C1 segment of cervical spinal cord (tissue), 14 donors: ENCODE results near the gene MAST4.

Experiments used
- DNase-seq, 14 donors: peaks; one replicate each; lab custom pipeline; 2025; lab: John Stamatoyannopoulos, UW

MAST4 gene

DNA sequence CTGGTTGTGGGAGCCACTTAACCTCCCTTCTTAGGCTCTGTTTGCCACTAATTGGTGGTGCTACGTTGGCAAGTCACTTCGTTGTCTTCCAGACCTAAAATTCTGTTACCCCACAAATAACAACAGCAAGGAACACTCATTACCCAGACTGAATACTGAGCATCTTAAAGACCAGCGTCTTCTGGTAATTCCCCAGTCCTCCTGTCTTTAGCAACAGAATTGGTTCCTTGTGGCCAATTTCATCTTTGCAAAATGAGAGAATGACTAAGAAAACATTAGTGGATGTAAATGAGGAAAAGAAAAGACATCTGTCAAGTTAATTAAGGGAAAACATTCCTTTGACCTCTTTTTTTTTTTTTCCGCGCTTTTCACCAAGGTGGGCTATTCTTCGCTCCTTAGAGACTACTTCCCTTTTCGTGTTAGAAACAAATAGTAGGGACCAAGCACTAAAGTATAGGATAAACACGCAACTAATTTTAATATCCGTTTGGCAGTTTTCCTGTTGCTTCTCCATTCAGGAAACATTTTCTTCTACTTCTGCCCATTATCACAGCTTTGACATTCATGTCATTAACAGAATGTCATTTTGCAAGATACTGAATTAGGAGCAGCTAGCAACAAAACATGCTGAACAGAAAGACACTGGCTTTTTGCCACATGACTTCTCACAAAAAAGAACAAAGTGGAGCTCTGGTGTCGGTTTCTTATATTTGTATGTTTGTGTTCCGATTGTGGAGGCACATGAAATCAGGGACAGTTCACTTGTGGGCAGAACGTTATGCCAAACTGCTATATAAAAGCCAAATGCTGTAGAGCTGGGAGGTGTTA lies 446.2 kb downstream of the MAST4 start:
- no peak for DNase-seq

DNA sequence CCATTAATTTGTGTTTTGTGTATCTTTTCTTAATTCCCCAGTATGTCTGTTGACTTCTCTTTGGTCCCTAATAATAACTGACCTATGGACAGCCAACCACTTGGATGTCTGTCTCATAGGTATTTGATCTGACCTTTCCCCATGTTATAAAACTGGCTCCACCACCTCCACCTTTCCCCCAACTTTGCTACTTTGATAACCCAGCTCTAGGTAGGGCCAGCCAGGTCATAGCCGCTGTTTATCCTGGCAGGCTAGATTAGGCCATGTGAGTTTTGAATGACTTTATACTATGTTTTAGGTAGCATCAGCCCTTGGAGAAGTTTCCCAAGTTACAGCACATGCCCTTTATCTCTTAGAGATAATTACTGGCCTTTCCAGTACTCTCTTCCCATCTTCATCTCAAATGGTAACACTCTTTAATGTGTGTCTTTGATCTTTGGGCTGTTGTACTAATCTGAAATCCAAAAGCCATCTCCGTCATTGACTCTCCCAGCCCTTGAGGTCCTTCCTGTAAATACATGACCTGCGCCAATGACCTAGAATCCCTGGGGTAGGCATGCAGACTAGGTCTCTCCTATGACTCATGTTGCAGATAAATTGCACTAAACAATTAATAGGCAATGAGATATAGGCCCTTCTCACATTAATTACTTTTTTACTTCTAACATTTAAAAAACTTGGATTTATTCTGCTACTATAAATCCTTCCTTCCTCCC lies 447.8 kb downstream of the MAST4 start:
- no peak for DNase-seq

DNA sequence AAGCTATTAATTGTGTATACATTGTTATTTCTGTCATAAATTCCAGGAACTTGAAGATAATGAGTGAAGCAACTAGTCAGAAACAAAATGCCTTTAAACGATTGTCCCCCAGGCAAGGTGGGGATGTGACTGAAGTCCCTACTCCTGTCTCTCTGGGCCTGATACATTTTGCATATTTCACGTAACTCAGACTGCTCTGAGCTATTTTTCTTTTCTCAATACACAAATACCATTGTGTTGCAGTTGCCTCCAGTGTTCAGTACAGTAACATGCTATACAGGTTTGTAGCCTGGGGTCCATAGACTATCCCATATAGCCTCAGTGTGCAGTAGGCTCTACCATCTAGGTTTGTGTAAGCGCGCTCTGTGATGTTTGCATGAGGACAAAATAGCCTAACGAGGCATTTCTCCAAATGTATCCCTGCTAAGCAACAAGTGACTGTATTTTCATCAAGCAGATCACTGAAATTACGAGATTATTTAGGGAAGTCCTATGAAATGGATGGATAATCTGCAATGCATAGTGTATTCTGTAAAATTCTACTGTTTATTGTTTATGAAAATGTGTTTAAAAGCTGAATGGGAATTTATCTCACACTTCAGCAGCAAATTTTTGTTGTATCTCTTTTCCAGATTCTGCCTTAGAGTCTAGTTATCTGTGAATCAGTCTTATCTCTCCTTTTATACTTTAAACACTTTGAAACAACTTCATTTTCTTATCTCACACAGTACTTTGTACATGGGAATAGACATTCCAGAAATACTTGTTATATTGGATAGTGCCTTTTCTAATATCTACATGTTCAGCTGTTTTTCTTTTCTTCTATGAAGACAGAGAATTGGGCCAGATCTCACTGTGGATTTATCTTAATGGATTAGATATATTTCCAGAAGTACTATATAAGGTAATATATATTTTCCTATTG lies 449.9 kb downstream of the MAST4 start:
- DNase-seq = no peak

DNA sequence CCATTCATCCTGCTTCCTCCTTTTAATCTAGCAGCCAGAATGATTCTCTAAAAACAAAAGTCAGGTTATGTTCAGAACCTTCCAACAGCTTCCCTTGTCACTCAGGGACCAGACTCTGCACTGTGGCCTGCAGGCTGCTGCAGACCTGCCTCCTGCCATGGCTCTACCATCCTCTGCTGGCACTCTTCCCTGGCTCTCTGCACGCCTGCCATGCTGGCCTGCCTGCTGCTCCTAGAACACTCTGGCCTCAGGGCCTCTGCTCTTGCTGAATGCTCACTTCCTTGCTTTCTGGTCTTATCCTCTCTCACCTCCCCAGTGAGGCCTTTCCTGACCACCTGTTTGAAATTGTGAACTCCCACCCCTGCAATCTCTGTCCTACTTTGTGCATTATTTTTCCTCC lies 451.0 kb downstream of the MAST4 start:
- peak in 7 of 14 donors; percentile 9 to 77 (median 34) for DNase-seq

DNA sequence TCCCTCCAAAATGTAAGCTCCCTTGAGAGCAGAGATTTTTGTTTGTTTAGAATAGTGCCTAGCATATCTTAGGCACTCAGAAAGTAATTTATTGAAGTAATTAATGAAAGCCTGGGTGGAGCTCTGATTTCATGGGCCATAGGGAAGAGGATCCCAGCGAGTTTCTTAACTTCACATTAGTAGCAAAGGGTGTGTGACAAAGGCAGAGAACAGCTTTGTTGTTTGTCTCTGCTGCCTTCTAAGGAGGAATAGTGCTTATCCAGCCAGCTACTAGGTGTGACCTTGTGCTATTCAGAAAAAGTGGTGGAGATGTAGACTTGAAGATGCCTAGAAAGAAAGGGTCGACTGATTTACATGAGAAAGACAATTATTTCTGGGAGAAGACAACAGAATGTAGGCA lies 451.4 kb downstream of the MAST4 start:
- DNase-seq = no peak

DNA sequence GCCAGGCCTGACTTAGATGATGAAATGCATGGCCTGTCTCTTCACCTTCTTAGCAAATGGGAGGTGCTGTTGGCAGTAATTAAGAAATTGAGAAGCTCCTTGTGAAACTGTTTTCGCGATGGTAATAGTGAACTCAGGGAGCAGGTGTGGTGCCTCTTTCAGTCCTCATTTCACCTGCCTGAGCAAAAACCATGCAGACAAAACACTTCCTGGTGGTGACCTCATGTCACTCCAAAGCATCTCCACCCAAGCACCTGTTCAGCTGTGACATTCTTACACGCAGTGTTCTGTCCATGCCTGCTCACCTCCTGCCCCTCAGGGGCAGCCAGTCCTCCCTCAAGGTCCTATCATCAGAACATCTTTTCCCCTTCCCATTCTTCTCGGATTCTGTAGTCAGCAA lies 453.9 kb downstream of the MAST4 start:
- DNase-seq = no peak

DNA sequence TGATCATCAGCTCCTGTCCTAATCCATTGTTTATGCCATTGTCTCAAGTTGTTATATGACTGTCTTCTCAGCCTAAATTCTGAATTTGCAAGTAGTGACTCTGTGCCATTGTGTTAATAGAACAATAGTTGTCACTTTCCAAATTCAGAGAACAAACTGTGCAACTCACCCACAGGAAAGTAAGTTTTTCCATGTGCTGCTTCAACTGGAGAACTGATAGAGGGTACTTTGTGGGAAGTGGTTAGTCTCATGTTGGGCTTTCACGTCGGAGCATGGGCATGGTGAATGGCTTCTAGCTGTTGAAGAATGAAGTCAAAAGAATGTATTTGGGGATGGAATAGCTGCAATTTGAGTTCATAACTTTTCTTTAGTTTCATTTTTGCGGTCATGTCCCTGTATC lies 454.4 kb downstream of the MAST4 start:
- no peak for DNase-seq

DNA sequence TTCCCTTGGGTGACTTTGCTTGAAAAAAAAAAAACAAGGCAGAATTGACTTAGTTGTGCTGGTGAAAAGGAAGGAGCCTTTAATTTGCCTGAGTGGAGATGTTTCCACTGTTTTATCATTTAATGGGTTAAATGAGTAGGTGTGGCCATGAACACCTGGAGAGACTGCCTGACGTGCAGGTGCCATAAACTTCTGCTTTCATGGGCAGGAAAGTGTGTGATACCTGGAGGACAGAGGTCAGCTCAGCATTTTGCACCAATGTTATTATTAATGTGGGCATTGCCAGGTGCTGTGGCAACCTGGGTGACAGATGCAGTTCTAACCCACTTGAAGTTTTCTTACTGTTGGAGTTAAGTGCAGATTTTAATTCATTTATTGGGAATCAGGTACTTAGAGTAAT lies 455.0 kb downstream of the MAST4 start:
- no peak for DNase-seq

DNA sequence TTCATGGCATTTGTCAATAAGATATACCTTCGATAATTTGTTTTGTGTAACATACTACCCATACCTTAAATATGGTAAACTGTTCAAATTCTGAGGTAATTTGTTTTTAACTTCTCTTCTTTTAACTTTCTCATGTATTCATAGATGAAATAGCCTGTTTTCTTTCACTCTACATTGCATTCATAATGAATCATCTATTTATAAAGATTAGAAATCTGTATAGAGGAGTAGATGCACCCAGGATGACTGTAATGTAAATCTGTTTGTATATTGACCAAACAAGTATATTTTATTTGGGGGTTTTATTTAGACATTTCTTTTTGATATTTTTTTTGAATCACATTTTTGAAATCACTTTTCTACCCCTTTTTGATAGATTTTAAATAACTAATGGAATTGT lies 455.8 kb downstream of the MAST4 start:
- DNase-seq = no peak

DNA sequence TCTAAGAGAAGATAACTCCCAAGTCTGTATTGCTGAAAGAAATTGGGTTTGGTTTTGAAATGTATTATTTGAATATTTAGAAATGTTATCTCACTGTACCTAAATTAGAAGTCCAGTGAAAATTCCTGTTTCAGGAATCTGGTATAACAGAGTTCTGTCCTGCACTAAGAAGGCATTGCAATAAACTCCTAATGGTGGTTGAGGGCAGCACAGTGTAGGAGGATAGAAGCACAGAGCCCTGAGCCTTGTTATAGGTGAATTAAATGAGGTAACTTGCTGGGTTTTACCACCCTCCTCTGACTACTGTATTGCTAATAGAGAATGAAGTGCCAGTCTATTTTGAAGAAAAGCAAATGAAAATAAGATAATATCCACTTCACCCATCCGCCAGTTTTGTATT lies 457.0 kb downstream of the MAST4 start:
- no peak for DNase-seq

DNA sequence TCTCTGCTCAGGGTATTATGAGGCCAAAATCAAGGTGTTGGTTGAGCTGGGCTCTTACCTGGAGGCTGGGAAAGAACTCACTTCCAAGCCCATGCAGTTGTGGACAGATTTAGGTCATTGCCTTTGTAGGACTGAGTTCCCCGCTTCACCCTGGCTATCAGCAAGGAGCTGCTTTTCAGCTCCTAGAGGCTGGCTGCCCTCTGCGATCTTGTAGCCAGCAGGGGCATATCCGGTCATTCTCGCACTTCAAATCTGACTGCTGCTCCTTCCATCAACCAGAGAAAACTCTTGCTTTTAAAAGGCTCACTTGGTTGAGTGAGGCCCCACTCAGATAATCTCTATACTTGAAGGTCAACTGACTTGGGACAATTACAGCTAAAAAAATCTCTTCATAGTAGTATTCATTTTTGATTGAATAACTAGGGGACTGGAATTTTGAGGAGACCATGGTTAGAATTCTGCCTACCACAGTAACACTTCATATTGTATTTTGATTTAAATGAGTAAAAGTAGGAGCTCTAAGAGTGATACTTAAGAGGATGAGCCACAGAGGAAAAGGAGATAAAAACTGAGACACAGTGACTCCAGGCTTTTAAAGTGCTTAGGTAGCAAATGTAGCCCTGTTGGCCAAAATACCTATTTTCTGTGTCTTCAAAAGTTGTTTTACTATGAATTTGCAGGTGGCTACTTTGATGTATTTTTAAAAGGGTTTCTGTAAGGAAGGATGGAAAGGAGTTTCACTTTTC lies 463.0 kb downstream of the MAST4 start:
- DNase-seq = no peak

DNA sequence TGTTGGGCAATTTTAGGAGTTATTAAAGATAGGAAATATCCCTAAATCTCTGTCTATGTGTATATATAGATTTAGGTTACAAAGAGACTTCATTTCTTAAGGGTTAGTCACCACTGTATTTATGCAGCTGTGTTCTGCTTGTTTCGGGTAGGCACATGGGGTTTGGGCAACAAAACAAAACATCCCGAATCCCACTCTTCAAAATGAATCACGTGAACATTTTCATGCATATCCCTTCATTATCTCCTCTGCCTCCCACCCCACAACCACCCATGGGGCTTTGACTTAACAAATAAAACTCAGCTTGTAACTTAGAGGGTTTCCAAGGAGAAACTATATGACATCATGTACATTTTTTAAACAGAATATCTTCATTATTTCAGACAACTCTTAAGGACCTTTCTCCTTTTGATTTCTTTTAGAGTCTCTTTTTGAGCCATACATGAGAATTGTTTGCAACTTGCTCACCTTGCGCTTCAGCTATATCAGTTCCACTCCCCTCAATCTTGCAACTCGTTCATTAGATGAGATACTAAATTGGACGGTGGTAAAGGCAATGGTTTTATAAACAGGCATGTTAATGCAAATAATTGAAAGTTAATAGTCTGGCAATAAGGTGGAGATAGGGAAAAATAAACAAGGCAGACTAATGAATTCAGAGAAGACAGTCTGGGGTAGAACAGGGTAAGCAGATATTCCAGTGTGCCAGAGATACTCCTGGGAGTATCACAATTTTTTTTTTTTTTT lies 463.7 kb downstream of the MAST4 start:
- no peak for DNase-seq

DNA sequence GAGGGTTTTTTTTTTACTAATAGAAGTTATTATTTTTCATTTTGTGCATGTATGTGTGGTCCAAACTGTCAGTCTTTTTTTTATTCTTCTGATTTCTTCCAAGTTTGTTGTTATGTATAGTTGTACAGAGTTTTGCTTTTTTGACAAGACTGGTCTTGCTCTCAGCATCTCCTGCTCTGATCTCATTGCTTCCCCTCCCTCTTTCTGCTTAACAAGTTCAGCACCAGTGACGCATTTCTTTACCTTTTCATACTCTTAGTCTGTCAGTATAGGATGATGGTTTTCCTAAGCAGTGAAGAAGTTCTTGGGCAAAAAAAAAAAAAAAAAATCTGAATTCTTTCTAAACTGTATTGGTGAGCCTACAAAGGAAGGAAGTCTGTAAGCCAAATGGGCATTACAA lies 465.3 kb downstream of the MAST4 start:
- no peak for DNase-seq

DNA sequence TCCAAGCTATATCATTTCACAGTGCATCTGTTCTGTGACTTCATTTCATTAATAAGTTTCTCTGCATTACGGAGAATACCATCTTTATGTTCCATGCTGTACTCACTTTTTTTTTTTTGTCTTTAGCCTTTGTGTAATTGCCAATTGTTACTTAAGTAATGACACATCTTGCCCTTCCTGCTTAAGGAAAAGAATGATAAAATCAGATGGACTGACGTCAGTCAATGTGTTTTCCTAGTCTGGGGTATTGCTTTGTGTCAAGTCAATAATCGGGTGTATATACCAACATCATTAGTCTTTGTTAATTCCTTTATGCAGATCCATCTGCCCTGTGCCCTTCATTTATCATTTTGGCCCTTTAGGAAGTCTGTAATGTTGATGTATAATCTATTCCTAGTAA lies 466.9 kb downstream of the MAST4 start:
- DNase-seq = no peak

DNA sequence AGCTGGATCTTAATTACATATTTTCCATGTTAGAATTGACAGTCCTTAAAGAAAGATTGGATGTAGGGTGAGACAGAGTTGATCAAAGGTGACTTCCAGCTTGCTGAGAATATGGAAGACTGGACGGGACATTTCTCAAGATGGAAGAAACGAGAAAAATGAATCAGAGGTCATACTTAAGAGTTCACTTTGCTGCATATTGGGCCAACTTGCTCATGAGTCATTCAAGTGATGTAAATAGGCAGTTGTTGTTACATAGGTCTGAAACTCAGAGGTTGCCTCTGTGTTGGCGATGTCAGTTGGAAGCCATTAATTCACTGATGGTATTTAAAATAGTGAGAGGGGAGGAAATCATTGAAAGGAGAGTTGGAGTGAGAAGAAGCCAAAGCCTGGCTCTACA lies 467.6 kb downstream of the MAST4 start:
- no peak for DNase-seq

DNA sequence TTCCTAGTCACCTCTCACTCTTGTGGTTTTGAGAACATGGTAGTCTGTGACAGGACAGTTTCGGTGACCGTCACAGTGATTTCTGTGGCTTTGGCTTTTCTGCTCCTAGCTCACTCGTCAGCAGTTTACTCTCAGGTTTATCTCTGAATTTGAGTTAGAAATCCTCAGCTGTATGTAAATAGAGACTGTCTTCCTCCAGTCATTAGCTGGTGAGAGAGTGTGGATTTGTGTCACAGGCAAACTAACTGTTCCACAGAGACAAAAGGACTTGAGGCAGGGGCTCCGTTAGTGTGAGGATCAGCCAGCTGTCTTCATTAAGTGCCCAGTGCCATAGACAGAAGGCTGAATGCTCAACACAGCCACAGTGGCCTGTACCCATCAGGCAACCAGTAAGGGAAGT lies 469.0 kb downstream of the MAST4 start:
- DNase-seq = no peak

DNA sequence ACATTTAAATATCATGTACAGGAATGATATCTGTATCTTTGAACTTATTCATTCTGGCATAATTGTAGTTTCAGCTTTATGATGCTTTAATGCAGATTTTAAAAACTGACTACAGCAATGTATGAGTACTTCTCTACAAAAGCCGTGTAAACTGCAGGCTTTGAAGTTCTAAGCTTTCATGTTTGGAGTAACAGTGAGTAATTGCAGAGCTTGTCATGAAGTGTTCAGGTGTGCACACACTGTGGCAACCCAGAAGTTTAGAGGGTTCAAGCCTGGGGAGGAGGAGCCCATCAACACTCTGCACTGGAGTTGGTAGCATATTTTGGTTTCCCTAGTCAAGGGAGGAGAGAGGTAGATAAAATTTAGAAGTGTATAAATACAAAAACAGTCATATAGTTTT lies 469.5 kb downstream of the MAST4 start:
- DNase-seq = no peak

DNA sequence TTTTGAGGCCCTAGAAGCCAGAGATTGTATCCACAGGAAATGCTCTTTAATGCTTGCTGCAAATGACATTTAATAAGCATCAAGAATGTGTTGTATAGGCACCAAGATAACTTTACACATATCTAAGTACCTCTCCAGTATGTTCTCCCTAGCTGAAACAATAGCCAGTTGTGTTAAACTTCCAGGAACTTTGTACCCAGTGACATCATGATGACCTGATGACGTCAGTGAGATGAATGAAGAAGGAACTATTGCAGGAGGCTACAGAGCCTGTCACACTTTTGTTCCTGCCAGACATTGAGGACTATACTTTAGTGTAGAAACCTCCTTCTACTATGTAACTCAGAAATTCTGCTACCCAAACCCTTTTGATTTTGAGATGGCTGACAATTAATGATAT lies 470.6 kb downstream of the MAST4 start:
- no peak for DNase-seq

DNA sequence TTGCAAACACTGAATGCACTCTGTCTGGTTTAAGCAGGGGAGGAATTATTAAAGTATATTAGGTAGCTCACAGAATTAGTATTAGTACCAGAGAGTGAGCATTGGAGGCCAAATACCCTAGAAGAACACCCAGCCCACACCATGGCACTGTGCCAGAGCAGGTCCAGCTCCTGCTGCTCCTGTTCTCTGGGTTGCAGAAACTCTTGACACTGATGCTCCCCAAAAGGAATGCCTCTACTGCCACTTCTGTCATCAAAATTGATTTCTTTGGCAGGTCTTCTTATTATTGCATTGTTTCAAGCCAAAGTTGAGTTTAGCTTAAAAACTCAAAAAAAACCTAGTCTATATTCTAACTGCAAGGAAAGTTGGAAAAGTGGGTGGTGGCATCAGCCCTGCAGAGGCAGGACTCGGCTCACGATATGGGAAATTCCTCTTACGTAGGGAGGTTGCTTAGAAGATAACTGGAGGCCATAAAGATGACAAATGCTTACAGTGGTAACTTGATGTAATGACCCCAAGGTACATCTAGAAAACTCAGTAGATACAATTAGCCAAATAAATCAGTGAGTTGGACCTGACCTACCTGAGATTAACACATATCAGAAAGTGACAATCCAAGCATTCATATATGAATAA lies 477.0 kb downstream of the MAST4 start:
- no peak for DNase-seq

DNA sequence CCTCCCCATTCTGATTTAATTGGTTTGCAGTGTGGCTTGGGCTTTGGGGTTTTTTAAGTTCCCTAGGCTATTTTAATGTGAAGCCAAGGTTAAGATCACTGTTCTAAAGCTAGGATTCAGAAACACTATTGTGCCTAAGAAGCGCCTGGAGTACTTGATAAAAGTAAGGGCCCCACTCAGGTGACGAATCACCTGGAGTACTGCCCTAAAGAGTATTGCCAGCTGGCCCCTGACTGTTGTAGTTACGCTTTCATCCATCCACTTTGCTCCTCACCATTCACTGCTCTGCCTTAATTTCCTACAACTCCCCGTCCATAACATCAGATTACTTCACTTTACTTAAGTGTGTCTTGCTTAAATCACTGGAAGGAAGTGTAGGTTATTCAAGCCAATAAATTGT lies 481.1 kb downstream of the MAST4 start:
- DNase-seq = no peak
